Activated naive CD4-positive, alpha-beta T cell treated with anti-CD3 and anti-CD28 coated beads for 36 hours (primary cell): ENCODE data around the gene ZNG1A. TPM values are rescaled to one million over a fixed set of nuclear protein-coding genes. Genes with fewer than 3 reads are reported as not detected.
"Not testable (repeated sequence)": the region's sequence is repeated elsewhere in the genome, so short reads cannot be mapped to it uniquely, and the experiment has no call there.

ENCODE experiments used
- CTCF ChIA-PET: fragments of 350-600 bp; sonication (Branson Sonifier 250); formaldehyde crosslinking; loops from one replicate; lab custom pipeline; 2021; ENCODE audit warnings: antibody characterized with exemption; lab: Charles Lee
- DNase-seq: peaks from one replicate; pipeline ENCODE4 v3.0.0-alpha.2; 2020
- H3K27ac Mint-ChIP-seq: one replicate; pipeline ENCODE4 v1.8.0; 2021; ENCODE audit warnings: mild to moderate bottlenecking, mixed read lengths
- H3K27me3 Mint-ChIP-seq: one replicate; pipeline ENCODE4 v1.8.0; 2021; ENCODE audit warnings: low read depth, mixed read lengths
- H3K36me3 Mint-ChIP-seq: one replicate; pipeline ENCODE4 v1.8.0; 2021; ENCODE audit warnings: low read depth, mixed read lengths
- H3K4me1 Mint-ChIP-seq: one replicate; pipeline ENCODE4 v1.8.0; 2021; ENCODE audit warnings: low read depth, mixed read lengths
- H3K4me3 Mint-ChIP-seq: one replicate; pipeline ENCODE4 v1.8.0; 2021; ENCODE audit warnings: mild to moderate bottlenecking, moderate library complexity, mixed read lengths
- H3K9me3 Mint-ChIP-seq: one replicate; pipeline ENCODE4 v1.8.0; 2021; ENCODE audit warnings: mixed read lengths
- intact Hi-C: fragments of 100-400 bp; cut with micrococcal nuclease; formaldehyde crosslinking; loops from one replicate; pipeline ENCODE4 v1.15.1; 2023
- total RNA-seq, 2 experiments: library from RNA; stranded (reverse); gene quantifications; one replicate each; pipeline ENCODE4 v1.2.3, GENCODE V29; 2021

Gene ZNG1A
- total RNA-seq, 2 experiments from 2014 or later, result 27.9 to 31.4 TPM

DNA sequence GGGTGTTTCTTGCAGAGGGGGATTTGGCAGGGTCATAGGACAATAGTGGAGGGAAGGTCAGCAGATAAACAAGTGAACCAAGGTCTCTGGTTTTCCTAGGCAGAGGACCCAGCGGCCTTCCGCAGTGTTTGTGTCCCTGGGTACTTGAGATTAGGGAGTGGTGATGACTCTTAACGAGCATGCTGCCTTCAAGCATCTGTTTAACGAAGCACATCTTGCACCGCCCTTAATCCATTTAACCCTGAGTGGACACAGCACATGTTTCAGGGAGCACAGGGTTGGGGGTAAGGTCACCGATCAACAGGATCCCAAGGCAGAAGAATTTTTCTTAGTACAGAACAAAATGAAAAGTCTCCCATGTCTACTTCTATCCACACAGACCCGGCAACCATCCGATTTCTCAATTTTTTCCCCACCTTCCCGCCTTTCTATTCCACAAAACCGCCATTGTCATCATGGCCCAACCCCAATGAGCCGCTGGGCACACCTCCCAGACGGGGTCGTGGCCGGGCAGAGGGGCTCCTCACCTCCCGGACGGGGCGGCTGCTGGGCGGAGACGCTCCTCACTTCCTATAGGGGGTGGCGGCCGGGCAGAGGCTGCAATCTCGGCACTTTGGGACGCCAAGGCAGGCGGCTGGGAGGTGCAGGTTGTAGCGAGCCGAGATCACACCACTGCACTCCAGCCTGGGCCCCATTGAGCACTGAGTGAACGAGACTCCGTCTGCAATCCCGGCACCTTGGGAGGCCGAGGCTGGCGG lies 95.7 kb downstream of the ZNG1A start:
- H3K27me3 Mint-ChIP-seq, H3K27ac Mint-ChIP-seq, DNase-seq, H3K9me3 Mint-ChIP-seq, intact Hi-C loops, CTCF ChIA-PET, H3K4me1 Mint-ChIP-seq, H3K36me3 Mint-ChIP-seq, H3K4me3 Mint-ChIP-seq: not testable (repeated sequence)

DNA sequence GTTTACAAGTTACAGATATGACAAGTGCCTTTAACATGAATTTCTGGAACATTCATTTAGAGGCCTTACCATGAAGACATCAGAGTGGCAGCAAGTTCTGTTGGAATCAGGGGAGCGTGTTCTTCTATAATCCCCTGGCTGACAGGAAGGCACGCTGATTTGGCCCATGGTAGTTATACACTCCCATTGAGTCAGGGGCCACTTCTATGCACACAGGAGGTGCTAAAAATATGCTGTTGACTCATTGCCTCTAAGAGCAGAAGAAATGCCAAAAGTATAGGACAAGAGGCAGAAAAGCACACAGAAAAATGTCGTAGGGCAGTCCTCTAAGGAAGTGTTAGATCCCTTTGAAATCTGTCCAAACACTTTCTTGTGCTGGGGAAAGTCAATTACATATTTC lies 100.5 kb downstream of the ZNG1A start:
- CTCF ChIA-PET, H3K27me3 Mint-ChIP-seq, H3K4me3 Mint-ChIP-seq, intact Hi-C loops, H3K27ac Mint-ChIP-seq, DNase-seq, H3K9me3 Mint-ChIP-seq, H3K36me3 Mint-ChIP-seq, H3K4me1 Mint-ChIP-seq: not testable (repeated sequence)

DNA sequence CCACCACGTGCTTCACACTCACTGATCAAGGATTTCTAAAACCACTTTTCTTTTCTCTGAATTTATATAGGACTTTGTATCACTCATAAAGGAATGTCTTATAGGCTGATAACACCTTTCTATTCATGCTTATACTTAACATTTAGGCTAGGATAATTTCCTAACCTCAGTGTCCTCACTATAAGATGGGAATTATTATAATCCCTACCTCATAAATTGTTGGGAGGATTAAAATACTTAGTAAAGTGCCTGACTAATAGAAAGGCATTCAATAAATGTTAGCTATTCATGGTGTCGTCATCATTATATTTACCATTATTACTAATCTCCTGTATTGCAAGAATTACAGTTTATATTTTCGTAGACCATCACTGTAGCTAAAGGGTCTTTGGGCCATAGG lies 102.5 kb downstream of the ZNG1A start:
- H3K9me3 Mint-ChIP-seq, DNase-seq, H3K27ac Mint-ChIP-seq, H3K27me3 Mint-ChIP-seq, H3K4me3 Mint-ChIP-seq, intact Hi-C loops, CTCF ChIA-PET, H3K36me3 Mint-ChIP-seq, H3K4me1 Mint-ChIP-seq: not testable (repeated sequence)

DNA sequence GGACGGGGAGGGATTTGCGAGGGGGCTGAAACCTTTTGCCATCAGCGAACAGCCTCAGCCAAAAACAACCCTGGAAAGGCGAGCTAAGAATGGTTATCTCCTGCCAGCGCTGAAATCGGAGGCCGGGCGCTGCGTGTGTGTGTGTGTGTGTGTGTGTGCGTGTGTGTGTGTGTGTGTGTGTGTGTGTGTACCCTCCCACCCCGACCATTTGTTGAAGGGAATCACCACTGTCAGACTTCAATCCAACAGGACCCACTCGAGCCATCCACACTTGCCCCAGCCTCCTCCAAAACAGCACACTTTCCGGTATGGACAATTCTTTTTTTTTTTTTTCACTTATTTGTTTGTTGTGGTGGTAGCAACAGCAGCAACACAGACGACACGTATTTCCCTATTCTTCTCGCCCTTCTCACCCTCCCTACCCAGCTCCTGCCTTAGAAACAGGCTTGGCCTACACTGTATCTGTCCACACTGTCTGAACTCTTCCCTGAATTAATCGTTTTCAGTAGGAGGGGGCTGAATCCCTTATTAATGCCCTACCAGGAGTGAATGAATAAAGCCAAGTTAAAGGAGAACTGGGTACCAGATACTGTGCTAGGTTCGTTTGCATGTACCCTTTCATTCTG lies 104.8 kb downstream of the ZNG1A start:
- H3K36me3 Mint-ChIP-seq, H3K27me3 Mint-ChIP-seq, CTCF ChIA-PET, intact Hi-C loops, DNase-seq, H3K9me3 Mint-ChIP-seq, H3K27ac Mint-ChIP-seq, H3K4me1 Mint-ChIP-seq: not testable (repeated sequence)
- H3K4me3 Mint-ChIP-seq, result peak overlapping the region; percentile 73

DNA sequence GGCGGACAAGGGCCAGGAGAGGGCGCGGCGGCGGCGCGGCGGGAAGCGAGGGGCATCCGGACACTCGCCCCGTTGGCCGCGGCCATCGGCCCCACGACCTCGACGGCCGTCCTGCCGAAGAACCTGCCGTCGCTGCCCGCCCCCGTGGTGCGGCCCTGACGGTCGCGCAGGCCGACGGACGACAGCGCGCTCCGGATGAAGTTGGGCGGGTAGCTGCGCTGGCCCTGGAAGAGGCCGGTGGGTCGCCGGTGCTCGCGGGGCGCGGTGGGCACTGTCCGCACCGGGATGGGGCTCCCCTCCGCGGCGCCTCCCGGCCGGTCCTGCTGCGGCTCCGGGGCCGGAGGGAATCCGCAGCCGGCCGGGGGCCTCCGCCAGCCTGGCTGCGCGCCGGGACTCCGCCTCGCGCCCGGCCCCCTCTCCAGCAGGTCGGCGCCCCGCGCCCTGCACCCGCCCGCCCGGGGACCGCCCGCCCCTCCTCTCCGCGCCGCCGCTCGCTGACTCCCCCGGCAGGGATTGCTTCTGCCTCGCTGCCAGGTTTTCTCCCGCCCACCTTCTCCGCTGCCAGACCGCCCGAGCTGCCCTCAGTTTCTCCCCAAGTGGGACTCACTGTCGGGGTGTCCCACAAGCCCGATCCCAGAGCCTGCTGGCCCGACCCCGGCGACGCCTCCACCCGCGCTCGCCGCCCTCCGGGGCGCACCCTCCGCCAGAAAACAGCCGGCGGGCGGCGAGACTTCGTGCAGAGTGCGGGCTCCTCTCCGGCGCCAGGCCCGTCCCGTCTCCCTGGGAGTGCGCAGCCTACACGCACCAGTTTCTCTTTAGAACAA lies 105.6 kb downstream of the ZNG1A start:
- intact Hi-C loops, H3K9me3 Mint-ChIP-seq: not testable (repeated sequence)

More for the DNA sequence above, 105.6 kb downstream of the ZNG1A start:
- H3K36me3 Mint-ChIP-seq, H3K27ac Mint-ChIP-seq, CTCF ChIA-PET, H3K4me1 Mint-ChIP-seq, H3K27me3 Mint-ChIP-seq: not testable (repeated sequence)
- H3K4me3 Mint-ChIP-seq, result peak overlapping the region; percentile 73
- peak; percentile 23 for DNase-seq

Other genes with a start within 250 kb of the ZNG1A start
- 10 to 100 TPM; 20.6 to 24.1 TPM for gene WASHC1, start 149.6 kb downstream of the ZNG1A start, total RNA-seq
- gene FOXD4, start 60.6 kb downstream of the ZNG1A start, total RNA-seq, result not detected
- gene DOCK8, start 35.8 kb upstream of the ZNG1A start, total RNA-seq, result 100 to 1,000 TPM; 110 to 114 TPM